Measurements from ENCODE around the gene GINS2.

Gene GINS2

DNA sequence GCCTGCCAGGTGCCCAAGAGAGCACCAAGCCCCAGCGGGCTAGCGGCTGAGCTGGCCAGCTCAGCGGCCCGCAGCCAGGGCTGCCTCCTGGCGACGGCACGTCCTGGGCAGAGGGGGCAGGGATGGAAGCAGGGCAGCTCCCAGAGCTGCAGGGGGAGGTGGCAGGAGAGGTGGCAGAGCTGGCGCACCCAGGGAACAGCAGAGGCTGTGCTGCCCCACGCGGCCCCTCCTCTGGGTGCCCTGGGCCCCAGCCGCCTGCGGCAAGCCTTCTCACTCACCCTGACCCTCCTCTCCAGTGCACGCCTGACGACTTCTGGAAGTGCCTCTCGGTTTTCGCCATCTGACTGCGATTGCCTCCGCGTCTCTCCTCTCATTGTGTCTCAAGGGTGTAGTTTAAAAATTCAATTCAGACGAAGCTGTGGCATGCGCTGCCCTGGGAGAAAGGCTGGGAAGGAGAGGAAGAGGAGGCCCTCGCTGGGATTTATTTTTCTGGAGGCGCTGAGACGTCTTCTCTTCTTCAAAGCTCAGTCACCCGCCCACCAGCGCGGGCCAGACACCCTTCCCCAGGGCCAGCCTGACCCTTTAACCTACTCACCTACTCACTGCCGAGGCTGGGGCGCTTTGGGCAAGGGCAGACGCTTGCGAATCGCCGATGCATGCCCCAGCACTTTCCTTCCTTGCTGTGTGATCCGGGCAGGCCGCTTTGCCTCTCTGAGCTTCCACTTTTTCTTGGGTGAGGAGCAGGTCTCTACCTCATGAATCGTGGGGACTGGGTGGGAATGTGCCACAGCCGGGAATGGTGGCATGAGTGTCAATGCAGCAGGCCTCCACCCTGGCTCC is 50.7 kb downstream of the GINS2 start:
- no peak for DNase-seq

DNA sequence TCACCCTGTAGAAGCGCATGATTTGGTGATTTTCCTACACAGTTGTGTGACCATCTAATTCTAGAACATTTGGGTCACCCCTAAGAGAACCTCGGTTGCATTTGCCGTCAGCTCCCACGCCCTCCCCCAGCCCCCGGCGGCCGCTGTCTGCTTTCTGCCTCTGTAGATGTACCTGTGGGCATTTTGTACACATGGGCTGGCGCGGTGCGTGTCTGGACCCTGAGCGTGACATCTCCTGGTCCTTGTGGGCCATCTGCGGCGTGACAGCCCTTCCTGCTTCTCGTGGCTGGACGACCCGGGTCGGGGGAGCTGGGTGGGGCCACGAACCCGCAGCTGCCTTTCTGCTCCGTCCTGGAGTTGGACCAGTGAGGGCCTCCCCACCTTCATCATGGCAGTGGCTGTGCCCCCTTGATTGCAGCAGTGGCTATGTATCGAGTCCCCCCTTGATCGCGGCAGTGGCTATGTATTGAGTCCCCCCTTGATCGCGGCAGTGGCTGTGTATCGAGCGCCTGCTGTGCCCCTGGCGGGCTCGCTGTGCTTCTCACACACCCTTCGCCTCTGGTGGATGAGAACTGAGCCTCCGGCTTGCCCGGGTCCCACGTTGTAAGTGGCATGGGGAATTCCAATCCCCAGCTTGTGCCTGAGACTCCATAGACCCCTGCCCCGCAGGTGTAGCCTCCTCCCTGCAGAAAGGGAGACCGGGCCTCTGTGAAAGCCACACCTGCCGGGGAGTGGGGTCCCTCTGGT is 51.5 kb downstream of the GINS2 start:
- DNase-seq = no peak

DNA sequence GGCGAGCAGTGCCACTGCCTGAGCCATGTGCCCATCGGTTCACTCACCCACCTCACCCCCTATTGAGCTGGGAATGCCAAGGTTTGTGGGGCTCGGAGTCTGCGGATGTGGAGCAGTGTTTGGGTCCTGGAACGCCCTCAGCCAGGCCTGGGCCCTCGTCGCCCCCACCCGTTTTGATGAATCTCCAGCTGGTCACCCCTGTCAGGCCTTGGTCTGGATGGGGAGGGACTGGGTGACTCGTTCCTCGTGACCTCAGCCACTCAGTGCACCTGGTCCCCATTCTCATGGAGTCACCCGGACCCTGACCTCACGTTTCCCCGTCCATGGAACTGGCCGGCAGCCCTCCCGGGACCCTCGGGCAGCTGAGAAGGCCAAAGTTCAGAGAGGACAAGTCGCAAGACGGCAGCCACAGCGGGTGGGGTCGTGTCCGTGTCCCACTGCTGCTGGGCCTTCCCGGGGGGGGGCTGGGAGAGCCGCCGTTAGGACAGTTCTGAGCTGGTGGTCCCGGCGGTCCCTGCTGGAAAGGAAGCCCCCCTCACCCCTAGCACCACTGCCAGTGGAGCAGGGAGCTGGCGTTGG is 52.4 kb downstream of the GINS2 start:
- DNase-seq = no peak

DNA sequence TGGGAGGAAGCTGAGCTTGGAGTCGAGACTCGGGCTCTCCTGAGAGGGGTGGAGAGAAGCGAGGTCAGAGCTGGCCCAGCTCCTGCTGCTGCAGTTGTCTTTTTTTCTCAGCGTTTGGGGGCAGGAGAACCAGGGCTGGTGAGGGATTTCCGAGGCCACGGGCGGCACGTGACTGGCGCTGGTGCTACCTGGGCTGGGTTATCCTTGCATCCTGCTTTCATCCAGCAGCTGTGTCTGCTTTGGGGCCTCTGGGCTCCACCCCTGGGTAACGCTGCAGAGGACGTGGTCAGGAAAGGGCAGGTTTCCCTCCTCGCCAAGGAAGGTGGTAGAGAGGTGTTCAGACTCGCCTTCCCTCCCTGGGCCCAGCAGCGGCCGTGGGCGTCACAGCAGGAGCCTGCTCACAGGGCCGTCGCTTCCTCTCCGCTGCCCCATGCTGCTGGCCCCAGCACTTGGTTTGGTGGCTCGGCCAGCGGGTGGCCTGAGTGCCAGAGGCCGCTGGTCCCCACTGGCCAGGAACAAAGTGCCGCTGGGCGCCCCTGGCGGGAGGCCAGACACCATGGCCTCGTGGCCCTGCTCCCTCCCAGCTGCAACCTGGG is 53.1 kb downstream of the GINS2 start:
- DNase-seq = no peak

DNA sequence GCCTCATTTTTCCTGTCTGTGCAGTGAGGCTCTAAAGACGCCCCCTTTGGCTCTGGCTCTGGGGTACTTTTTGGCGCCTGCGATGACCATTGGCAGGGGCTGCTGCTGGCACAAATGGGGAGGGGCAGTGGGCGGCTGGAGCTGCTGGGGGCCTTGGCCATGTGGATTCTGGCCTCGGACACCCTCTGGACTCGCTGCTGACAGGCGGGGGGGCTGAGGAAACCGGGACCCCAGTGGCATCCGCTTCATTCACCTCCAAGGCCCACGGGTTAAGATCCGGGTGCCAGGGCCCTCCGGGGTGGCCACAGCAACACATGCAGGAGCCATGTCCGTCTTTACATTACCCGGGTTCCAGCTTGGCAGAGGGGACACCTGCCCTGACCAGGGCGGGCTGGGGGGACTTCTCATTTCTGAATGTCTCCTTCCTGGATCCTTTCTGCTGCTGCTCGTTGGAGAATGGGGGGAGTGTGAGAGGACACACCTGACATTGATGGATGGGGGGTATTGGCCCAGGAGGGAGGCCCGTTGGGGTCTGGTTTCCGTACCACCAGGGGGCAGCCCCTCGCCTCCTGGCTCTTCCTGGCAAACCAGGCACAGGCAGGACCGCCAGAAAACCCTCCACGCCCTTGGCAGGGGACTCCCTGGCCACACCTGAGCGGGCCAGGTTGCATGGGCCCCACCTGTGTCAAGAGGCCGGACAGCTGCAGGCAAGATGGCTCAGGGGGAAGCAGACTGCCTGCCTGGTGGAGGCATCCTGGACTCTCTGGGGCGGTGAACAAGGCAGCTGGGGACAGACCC is 53.8 kb downstream of the GINS2 start:
- DNase-seq = no peak

DNA sequence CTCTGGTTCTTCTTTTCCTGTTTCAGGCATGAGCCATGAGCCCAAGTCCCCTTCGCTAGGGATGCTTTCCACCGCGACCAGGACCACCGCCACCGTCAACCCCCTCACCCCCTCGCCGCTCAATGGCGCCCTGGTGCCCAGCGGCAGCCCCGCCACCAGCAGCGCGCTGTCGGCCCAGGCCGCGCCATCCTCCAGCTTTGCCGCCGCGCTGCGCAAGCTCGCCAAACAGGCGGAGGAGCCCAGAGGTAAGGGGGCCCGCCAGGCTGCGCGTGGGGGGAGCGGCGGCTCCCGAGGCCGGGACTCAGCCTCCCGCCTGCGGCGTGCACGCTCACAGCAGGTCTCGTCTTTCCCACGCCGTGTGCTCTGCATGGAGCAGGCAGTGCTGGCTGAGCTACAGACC is 54.9 kb downstream of the GINS2 start:
- DNase-seq = no peak

DNA sequence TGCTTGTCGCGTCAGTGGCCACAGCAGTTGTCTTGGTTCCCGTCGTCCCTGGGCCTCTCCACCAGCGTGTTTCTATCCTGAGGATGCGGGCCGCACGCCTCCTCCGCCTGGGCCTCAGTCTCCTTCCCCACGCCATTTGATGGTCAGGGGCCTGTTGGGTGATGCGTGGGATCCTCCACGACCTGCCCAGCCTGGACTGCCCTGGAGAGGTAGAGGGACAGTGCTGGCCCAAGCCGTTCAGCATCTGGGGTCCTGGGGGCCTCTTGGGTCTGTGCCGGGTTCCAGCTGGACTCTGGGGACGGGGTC is 55.4 kb downstream of the GINS2 start:
- no peak for DNase-seq

DNA sequence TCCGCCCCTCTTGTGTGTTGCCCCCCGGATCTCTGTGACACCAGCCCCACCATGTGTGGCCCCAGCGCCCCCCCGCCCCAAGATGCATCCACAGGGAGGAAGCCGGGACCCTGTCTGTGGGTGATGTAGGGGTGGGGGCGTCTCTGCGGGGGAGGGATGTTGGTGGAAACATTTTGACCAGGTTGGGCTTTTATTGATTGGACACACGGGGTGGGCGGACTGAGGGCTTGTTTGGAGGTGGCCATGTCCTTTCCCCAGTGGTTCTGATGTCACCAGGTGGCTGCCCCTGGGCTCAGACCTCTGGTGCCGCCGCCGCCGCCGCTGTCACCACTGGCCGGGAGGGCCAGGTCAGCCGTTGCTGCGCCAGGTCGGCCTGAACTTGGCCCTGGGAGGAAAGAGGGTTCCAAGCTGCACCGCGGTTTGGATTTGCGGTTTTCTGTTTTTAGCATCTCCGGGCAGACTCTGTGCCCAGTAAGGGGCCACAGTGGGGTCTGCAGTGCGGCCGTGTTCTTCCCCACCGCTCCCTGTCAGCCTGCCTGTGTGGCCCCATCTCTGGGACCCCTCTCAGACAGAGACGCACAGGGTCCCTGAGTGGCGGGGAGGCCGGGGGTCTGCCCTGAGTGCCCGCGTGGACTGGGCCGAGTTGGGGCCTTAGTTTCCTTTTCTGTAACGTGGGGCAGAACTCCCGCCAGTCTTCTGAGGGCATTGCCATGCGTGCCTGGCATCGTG is 55.9 kb downstream of the GINS2 start:
- DNase-seq = no peak

DNA sequence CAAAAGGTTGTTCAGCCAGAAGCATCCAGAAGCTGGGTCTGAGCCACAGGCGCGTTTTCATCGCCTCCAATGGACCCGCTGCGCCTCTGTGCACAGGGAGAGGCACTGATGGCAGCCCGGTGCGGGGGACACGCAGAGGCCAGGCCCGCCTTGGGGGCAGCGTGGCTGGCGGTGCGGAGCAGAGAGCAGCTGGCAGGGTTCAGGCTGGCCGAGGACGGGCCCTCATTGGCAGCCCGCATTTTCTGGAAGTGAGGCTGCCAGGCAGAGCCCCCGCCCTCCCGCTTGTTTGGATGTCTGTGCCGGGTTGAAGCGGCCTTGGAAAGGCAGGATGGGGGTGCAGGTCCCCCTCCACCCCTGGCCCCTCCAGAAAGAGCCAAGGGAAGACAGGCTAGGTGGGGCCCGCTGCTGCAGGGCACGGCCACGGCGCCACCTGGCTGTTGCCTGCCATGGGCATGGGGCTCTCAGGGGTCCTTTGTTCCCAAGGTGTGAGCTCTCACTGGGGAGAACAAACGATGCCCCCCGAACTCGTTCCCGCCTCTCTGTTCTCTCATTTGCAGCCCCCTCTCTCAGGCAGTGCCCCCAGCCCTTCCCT is 56.9 kb downstream of the GINS2 start:
- DNase-seq = no peak

DNA sequence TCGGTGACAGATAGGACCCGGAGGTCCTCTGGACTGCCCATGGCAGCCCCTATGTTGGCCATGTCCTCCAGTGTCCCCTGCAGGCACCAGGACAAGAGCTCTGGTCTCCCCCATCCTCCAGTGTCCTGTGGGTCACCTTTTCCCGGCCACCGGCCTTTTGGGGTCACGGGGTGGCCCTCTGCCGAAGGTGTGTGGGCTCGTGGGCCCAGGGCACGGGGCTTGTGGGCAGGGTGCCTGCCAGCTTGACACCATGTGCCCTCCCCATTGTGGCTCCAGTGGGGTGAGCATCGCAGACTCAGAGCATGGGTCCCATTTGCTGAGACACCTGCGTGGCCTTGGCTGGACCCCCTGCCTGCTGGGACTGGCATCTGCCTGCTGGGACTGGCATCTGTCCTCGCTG is 57.5 kb downstream of the GINS2 start:
- no peak for DNase-seq

DNA sequence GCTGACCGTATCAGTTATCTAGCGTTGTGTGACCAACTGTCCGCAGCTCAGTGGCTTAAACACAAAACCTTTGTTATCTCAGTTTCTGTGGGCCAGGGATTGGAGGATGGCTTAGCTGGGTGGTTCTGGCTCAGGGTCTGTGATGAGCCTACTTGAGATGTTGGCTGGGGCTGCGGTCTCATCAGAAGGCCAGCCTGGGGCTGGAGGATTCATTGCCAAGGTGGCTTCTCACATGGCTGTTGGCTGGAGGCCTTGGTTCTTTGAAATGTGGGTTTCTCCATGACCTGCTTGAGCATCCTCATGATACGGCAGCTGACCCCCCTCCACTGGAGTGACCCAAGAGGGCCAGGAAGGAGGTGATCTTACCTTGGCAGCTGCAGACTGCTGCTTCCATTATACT is 58.9 kb downstream of the GINS2 start:
- DNase-seq = no peak

DNA sequence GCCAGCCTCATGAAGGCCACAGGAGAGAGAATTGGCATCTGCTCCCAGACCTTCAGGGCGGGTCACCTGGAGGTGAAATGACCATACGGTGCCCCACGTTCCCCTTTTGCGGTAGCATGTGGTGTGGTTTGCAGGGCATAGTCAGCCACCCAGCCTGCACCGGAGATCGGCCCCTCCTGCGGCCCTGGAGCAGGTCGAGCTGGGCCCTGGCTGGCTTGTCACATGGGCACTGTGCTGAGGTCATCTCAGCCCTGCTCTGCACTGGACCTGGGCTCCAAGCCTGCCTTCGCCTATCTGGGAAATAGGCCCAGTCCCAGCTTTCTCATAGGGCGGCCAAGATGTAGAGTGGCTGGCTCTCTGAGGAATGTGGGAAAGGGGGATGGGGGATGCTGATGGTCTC is 59.4 kb downstream of the GINS2 start:
- DNase-seq = no peak

DNA sequence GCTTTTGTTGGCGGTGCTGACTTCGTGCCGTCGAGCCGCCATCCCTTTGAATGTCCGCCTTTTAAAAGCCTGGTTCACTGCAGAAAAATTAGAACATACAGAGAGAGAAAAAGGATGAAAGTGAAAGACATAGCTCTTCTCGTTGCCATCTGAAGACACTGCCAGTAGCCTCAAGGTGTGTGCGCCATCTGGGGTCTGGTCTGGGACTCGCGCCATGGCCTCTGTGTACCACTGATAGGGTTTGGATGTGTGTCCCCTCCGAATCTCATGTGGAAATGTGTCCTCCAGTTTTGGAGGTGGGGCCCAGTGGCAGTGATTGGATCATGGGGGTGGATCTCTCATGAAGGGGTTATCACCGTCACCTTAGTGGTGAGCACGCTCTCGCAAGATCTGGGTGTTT is 60.1 kb downstream of the GINS2 start:
- DNase-seq = no peak

DNA sequence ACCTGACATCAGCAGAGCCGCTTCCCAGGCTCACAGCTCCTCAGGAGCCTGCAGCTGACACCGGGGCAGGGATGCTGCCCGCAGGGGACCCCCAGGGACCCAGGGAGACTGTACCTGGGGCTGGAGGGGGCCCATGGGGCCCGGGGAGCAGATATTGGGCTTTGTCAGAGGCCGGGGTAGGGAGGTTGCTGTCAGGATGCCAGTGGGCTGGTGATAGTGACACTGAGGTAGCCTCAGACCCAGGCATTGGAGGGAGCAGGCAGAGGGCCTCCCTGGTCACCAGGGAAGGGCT is 60.5 kb downstream of the GINS2 start:
- DNase-seq = no peak

DNA sequence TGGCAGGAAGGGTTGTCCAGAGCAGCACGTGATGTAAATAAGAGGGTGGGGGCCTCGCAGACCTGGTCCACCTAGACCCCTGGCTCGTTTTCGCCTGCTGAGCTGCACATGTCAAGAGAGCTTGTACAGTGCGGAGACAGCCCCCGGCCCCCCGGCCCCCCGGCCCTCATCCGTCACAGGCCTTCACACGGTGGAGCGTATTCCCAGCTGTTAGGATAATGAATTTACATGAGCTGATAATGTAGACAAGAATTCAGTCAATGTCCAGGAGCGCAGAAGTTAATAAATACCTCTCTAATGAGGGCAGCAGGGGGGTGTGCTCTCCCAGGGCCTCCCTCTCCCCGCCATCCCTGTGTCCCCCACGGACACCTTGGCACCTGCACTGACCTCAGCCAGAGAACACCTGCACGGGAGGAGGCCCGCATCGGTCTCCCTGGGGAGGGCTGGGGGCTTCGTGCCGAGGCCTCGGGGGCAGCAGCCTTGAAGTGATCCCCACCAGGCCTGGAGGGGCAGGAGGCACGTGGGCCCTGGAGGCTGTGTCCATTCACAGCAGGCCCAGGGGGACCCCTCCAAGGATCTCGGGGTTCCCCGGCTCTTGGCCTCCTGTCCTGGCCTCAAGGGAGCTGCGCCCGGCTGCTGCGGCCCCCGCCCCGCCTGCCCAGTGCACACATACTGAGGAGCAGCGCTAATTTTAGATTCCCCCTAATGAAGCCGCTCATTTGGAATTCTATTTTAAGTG is 61.1 kb downstream of the GINS2 start:
- no peak for DNase-seq

DNA sequence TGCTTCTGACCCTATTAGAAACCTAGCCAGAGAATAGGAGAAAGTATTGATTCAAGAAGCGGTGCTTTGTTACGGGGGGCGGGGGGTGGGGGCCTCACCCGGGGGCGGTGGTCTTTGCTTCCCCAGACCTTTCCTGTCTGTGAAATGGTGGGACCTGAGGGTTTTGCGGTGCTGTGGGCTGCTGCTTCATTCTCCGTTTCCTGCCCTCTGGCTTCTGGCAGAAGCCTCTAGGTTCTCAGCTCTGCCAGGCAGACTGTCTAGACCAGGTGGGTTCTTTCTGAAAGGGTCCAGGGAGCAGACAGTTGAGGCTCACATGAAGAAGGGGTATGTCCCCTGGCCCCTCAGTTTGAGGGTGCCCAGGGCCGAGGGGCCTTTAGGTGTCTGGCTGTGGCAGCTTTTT is 61.7 kb downstream of the GINS2 start:
- no peak for DNase-seq

Measured in GOT3 (cell line).